ENCODE measurements around the gene SLC28A2.
"Not testable (repeated sequence)": the region's sequence is repeated elsewhere in the genome, so short reads cannot be mapped to it uniquely, and the experiment has no call there.

The SLC28A2 gene, protein sequence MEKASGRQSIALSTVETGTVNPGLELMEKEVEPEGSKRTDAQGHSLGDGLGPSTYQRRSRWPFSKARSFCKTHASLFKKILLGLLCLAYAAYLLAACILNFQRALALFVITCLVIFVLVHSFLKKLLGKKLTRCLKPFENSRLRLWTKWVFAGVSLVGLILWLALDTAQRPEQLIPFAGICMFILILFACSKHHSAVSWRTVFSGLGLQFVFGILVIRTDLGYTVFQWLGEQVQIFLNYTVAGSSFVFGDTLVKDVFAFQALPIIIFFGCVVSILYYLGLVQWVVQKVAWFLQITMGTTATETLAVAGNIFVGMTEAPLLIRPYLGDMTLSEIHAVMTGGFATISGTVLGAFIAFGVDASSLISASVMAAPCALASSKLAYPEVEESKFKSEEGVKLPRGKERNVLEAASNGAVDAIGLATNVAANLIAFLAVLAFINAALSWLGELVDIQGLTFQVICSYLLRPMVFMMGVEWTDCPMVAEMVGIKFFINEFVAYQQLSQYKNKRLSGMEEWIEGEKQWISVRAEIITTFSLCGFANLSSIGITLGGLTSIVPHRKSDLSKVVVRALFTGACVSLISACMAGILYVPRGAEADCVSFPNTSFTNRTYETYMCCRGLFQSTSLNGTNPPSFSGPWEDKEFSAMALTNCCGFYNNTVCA

DNA sequence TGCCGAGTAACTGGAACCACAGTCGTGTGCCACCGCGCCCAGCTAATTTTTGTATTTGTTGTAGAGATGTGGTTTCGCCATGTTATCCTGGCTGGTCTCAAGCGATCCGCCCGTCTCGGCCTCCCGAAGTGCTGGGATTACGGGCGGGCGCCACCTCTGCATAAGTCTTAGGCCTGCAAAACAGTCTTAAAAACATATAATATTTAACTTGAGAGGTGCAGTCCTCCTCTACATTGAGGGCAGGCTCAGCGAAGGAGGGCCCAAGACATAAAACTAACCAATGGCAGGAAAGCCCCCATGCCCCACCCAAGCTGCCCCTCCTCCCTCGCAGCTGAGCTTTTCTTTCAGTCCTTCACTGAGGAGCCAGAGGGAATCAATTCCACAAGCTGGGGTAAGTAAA, at the start of gene SLC28A2:
Gene SLC28A2 (plus strand): TSS at position 347 of the 400 bp plus-strand sequence. CDS start 982 bp downstream, outside the sequence.
- no peak for DNase-seq

- DNase-seq = no peak
Observed at GRCh38 chr15:45203182-45203581, 48.9 kb upstream of the SLC28A2 start.

GRCh38 chr15:45205192-45205591, 46.8 kb upstream of the SLC28A2 start:
- DNase-seq = peak; percentile 75

GRCh38 chr15:45212493-45212892, 39.5 kb upstream of the SLC28A2 start:
- no peak for DNase-seq

DNA sequence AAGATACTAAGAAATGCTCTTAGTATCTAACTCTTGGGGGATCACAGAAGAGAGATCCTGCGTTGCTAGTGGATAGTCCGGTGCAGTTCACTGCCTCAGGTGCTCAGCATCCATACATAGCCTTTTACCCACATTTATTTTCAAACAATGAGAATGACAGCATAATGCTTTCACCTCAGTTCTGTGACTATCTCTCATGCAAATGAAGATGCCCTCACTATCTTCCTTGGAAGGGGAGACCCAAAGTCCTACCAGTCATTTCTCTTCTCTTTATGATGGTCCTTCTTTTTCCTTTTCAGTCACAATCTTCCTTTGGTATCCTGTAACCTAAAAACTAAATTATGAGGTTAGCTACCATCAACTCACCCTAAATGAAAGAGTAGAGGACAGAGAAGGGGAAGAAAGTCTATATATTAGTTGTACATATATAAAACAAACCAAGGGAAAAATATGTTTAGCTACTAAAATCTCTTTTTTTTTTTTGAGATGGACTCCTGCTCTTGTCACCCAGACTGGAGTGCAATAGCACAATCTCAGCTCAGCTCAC, 30.9 kb upstream of the SLC28A2 start:
- no peak for DNase-seq

GRCh38 chr15:45221967-45222366, 30.1 kb upstream of the SLC28A2 start:
- DNase-seq = no peak

DNA sequence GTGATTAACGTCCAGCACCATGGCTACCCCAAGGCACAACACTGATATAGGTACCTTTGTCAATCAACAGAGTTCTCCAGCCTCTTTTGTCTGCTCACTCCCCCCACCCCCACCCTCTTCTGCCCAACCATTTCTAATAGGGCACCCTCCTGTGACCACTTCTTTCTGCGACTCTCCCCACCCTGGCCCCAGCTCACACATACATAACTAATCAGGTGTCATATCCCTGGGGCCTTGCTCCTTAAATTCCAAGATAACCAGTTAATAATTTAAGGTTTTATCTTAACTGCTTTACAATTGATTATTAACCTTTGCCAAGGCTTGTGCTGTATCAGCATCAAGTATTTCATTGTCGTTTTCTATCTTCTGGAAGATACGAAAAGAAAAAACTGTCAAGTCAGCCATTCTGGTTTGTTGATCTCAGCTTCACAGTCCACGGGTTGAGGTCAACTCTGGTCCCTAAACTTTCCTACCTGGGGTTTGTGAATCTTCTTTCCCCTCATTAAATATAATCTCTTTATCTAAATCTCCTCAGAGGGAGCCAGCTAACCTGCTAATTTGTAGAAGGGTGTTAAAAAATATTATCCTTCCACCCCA, 27.3 kb upstream of the SLC28A2 start:
- DNase-seq = no peak

GRCh38 chr15:45225506-45226273, 26.3 kb upstream of the SLC28A2 start:
- no peak for DNase-seq

GRCh38 chr15:45228931-45229330, 23.1 kb upstream of the SLC28A2 start:
- DNase-seq = no peak

GRCh38 chr15:45230245-45230965, 21.6 kb upstream of the SLC28A2 start:
- no peak for DNase-seq

GRCh38 chr15:45231132-45231531, 20.9 kb upstream of the SLC28A2 start:
- no peak for DNase-seq

GRCh38 chr15:45231864-45232562, 20.0 kb upstream of the SLC28A2 start:
- no peak for DNase-seq

GRCh38 chr15:45234562-45235235, 17.3 kb upstream of the SLC28A2 start:
- no peak for DNase-seq

DNA sequence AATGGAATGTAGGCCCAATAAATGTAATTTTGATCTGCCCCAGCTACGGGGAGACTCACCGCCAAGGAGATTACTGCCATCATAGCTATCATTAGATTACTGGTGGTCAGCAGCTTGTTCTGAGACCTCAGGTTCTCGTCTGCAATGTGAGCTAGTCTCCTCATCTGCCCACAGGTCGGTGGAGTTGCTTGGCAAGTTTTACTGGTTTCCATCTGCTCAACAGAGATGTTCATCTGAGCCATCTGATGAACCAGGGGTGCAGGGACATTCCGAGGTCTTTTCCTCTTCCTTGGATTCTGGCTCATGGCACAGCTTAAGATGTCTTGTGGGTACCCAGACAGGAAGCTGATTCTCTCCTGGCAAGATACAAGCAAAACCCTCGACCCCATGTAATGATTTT, 15.2 kb upstream of the SLC28A2 start:
- not testable (repeated sequence) for DNase-seq

GRCh38 chr15:45242289-45242688, 9.7 kb upstream of the SLC28A2 start:
- no peak for DNase-seq

DNA sequence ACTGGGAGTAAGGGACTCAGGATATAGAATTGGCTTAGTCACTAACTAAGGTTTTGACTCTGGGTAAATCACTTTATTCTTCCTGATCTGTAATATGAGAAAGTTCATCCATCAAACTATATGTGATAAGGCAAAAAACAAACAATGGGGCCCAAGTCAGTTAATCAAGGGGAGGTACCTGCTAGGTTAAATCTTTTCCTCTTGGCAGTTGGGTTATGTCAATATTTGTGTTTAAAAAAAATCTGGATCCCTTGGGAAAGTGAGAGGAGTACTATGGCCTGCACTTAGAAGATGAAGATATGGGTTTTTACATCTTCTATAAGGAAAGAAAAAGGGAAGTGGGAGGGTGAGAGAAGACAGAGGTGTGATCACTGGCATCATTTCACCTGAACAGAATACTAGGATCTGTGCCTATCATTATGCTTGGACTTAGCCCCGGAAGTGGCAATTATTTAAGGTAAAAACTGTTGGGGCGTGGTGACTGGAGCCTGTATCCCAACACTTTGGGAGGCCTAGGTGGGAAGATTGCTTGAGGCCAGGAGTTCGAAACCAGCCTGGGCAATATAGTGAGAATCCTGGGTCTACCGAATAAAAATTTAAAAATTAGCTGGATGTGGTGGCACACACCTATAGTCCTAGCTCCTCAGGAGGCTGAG, 2.8 kb upstream of the SLC28A2 start:
- DNase-seq = no peak

GRCh38 chr15:45253330-45253729, 1.3 kb downstream of the SLC28A2 start:
- no peak for DNase-seq

DNA sequence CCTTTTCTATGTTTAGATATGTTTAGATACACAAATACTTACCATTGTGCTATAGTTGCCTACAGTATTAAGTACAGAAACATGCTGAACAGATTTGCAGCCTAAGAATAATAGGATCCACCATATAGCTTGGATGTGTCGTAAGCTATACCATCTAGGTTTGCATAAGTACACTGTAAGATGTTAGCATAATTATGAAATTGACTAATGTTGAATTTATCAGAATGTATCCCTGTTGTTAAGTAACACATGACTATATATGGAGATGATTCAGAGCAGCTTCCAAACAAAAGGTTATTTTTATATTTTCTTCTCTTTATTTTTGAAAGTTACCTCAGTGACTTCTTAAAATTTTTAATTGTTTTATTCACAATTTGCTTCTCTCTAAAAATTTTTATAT, 2.4 kb downstream of the SLC28A2 start:
- no peak for DNase-seq

DNA sequence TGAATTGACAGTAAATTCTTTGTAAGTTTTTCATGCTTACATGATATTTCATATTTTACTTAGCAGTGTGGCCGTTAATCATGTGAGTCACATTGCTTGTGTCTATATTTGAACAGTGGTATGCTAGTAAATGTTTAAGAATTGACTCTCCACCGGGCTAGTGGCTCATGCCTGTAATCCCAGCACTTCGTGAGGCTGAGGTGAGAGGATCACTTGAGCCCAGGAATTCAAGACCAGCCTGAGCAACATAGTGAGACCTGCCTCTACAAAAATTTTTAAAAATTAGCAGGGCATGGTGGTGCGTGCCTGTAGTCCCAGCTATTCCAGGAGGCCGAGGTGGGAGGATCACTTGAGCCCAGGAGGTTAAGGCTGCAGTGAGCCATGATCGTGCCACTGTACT, 2.8 kb downstream of the SLC28A2 start:
- DNase-seq = not testable (repeated sequence)

DNA sequence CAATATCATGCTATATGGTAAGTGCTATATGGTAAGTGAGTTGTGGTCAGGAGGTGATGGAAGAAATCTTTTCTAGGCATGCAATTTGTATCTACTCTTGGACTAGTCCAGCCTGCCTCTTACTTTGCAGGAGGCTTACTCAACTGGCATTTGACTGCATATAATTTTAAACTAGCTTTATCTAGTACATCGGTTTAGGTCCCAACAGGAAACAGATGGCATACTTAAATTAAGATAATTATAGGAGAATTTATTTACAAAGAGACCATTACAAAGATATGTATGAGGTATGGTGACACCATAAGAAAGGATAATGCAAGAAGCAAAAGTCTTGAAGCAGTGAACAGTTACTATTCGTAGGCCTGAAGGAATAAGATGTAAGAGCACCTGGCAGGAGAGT, 7.8 kb downstream of the SLC28A2 start:
- no peak for DNase-seq

Measured in stimulated activated CD4-positive, alpha-beta T cell treated with anti-CD3 and anti-CD28 coated beads, Interleukin-1b, Interleukin-23, amount 100 ng/mL, for 48 hours (primary cell).